Liver (tissue), 9 donors: ENCODE results near the gene PWWP2A. TPM values are rescaled to one million over a fixed set of nuclear protein-coding genes. Genes with fewer than 3 reads are reported as not detected.
A peak's percentile ranks its signal among the peaks of the same experiment; 100 is the strongest.
"Not testable (repeated sequence)": the region's sequence is repeated elsewhere in the genome, so short reads cannot be mapped to it uniquely, and the experiment has no call there.

ENCODE experiments used
- DNase-seq: peaks from one replicate; pipeline ENCODE4 v3.0.0-alpha.2; 2017; ENCODE audit warnings: low spot score
- H3K27ac ChIP-seq, 2 donors: one replicate each; pipeline ENCODE4 v1.7.0; 2013; ENCODE audit warnings: inconsistent platforms in 2 of 2, low read length in 2 of 2, control low read depth in 1 of 2, low read depth in 1 of 2, mild to moderate bottlenecking in 1 of 2
- H3K27me3 ChIP-seq, 4 donors: one replicate each; pipeline versions ENCODE4 v1.6.1 to v1.7.0; 2013; ENCODE audit warnings: low read length in 3 of 4, inconsistent platforms in 1 of 4, mild to moderate bottlenecking in 1 of 4, moderate library complexity in 1 of 4; ENCODE audit not compliant: control insufficient read depth in 4 of 4, insufficient read depth in 4 of 4
- H3K36me3 ChIP-seq, 4 donors: one replicate each; pipeline versions ENCODE4 v1.6.1 to v1.7.0; 2013; ENCODE audit warnings: low read length in 3 of 4, mild to moderate bottlenecking in 3 of 4, low read depth in 1 of 4, moderate library complexity in 1 of 4; ENCODE audit not compliant: control insufficient read depth in 4 of 4, insufficient read depth in 3 of 4
- H3K4me1 ChIP-seq, 4 donors: one replicate each; pipeline versions ENCODE4 v1.6.1 to v1.7.0; 2013; ENCODE audit warnings: low read length in 3 of 4, mild to moderate bottlenecking in 3 of 4, moderate library complexity in 1 of 4; ENCODE audit not compliant: control insufficient read depth in 4 of 4, insufficient read depth in 4 of 4
- H3K4me3 ChIP-seq, 3 donors: one replicate each; pipeline versions ENCODE4 v1.6.1 to v1.7.0; 2013; ENCODE audit warnings: low read length in 3 of 3, control low read depth in 1 of 3, low read depth in 1 of 3, mild to moderate bottlenecking in 1 of 3
- H3K9ac ChIP-seq, 2 donors: one replicate each; pipeline ENCODE4 v1.7.0; 2013; ENCODE audit warnings: low read length in 2 of 2, mild to moderate bottlenecking in 2 of 2, moderate library complexity in 2 of 2, control low read depth in 1 of 2, low read depth in 1 of 2
- H3K9me3 ChIP-seq, 4 donors: one replicate each; pipeline versions ENCODE4 v1.6.1 to v1.7.0; 2013; ENCODE audit warnings: low read length in 3 of 4; ENCODE audit not compliant: control insufficient read depth in 4 of 4
- FOXA1 ChIP-seq: IDR thresholded peaks from 2 replicates; pipeline ENCODE4 v1.6.1; 2016; ENCODE audit warnings: antibody characterized with exemption
- FOXA2 ChIP-seq: IDR thresholded peaks from 2 replicates; pipeline ENCODE4 v1.6.1; 2016; ENCODE audit warnings: antibody characterized with exemption
- GABPA ChIP-seq, 2 donors: IDR thresholded peaks in 1 of 2; conservative IDR thresholded peaks in 1 of 2; 2 replicates each; pipeline ENCODE4 v1.6.1; 2016; ENCODE audit warnings: antibody characterized with exemption in 2 of 2, mild to moderate bottlenecking in 1 of 2, moderate library complexity in 1 of 2
- HNF4A ChIP-seq, 2 donors: conservative IDR thresholded peaks; 2 replicates each; pipeline ENCODE4 v1.6.1; 2016; ENCODE audit warnings: antibody characterized with exemption in 2 of 2, mild to moderate bottlenecking in 2 of 2
- JUND ChIP-seq, 2 donors: IDR thresholded peaks; 2 replicates each; pipeline ENCODE4 v1.6.1; 2016; ENCODE audit warnings: antibody characterized with exemption in 2 of 2
- NR2F2 ChIP-seq: IDR thresholded peaks from 2 replicates; pipeline ENCODE4 v1.6.1; 2016; ENCODE audit warnings: antibody characterized with exemption
- SP1 ChIP-seq: IDR thresholded peaks from 2 replicates; pipeline ENCODE4 v1.6.1; 2018; ENCODE audit warnings: antibody characterized with exemption, mild to moderate bottlenecking
- whole genome bisulfite sequencing: extraction: QIAGEN DNeasy Blood & Tissue Kit; methylation state at CpG from one replicate; pipeline ENCODE4 v1.1.7; 2013; 5-methylcytosine and 5-hydroxymethylcytosine counted together
- polyA plus RNA-seq, 2 donors: library from polyadenylated mRNA; stranded (reverse) in 1 of 2; unstranded in 1 of 2; fragments of 200-250 nt in 1 of 2; fragments of >200 nt in 1 of 2; fragmentation: Nextera tagmentation in 1 of 2; extraction: Ambion mirVana in 1 of 2; gene quantifications; one replicate each; pipeline versions ENCODE4 v1.2.1 to v1.2.3, GENCODE V29; 2013 to 2015
- total RNA-seq, 2 donors: library from RNA; depleted of rRNA; stranded (reverse); fragments of >200 nt; gene quantifications; one replicate each; pipeline ENCODE4 v1.2.3, GENCODE V29; 2014
- TF ChIP-seq, protein P1 (sequence below): fragments of 150-350 bp; IDR thresholded peaks from 2 replicates; pipeline ENCODE4 v1.5.1; 2017; ENCODE audit warnings: improper control_type of control experiment, low read depth, low read length; ENCODE audit not compliant: missing input control
- TF ChIP-seq, protein P2 (sequence below): IDR thresholded peaks from 2 replicates; pipeline ENCODE4 v1.6.1; 2016; ENCODE audit warnings: antibody characterized with exemption
- TF ChIP-seq, protein P3 (sequence below): IDR thresholded peaks from 2 replicates; pipeline ENCODE4 v1.6.1; 2016; ENCODE audit warnings: antibody characterized with exemption, mild to moderate bottlenecking
- donor health status: healthy.
- donor health status: healthy.
- donor health status: healthy.
- donor health status: healthy.
- donor health status: healthy.

PWWP2A gene
- total and polyA plus RNA-seq, 4 donors, result 4.8 to 14.6 (median 8.2) TPM

DNA sequence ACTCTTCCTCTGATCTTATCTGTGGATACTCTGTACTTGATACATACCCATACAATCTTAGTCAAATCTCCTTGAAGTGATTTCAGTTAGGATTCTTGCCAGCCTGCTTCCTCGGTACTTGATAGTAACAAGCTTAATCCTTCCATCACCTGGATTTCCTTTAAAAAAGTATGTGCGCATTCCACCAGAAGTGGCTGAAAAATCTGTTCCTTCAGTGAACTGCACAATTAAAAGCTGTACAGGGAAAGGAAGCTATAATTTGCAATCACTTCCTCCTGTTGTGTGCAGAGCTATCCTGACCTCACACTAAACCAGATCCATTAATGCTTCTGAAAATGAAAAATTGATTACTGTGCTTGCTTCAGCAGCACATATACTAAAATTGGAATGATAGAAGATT, 47.3 kb downstream of the PWWP2A start:
- H3K4me3 ChIP-seq, result no peak overlapping the region
- no peak for DNase-seq
- no peaks in the 10 kb centered on the region for H3K27me3 ChIP-seq
- TF ChIP-seq HNF4A (conservative IDR thresholded peaks at IDR 0.05) (no peak), SP1 (no peak), NR2F2 (no peak), FOXA2 (no peak)
- TF ChIP-seq, protein P1, sequence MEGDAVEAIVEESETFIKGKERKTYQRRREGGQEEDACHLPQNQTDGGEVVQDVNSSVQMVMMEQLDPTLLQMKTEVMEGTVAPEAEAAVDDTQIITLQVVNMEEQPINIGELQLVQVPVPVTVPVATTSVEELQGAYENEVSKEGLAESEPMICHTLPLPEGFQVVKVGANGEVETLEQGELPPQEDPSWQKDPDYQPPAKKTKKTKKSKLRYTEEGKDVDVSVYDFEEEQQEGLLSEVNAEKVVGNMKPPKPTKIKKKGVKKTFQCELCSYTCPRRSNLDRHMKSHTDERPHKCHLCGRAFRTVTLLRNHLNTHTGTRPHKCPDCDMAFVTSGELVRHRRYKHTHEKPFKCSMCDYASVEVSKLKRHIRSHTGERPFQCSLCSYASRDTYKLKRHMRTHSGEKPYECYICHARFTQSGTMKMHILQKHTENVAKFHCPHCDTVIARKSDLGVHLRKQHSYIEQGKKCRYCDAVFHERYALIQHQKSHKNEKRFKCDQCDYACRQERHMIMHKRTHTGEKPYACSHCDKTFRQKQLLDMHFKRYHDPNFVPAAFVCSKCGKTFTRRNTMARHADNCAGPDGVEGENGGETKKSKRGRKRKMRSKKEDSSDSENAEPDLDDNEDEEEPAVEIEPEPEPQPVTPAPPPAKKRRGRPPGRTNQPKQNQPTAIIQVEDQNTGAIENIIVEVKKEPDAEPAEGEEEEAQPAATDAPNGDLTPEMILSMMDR, result no peak
- TF ChIP-seq, protein P2, sequence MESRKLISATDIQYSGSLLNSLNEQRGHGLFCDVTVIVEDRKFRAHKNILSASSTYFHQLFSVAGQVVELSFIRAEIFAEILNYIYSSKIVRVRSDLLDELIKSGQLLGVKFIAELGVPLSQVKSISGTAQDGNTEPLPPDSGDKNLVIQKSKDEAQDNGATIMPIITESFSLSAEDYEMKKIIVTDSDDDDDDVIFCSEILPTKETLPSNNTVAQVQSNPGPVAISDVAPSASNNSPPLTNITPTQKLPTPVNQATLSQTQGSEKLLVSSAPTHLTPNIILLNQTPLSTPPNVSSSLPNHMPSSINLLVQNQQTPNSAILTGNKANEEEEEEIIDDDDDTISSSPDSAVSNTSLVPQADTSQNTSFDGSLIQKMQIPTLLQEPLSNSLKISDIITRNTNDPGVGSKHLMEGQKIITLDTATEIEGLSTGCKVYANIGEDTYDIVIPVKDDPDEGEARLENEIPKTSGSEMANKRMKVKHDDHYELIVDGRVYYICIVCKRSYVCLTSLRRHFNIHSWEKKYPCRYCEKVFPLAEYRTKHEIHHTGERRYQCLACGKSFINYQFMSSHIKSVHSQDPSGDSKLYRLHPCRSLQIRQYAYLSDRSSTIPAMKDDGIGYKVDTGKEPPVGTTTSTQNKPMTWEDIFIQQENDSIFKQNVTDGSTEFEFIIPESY, result no peak
- no peak overlapping the region for H3K9ac ChIP-seq
- no peaks in the 10 kb centered on the region for H3K4me1 ChIP-seq
- H3K36me3 ChIP-seq, result peaks cover 0 to 2% (median 2%) of the 10 kb centered on the region in 4 donors
- WGBS, result 70% methylated on average over 2 of the region's 2 CpGs
- H3K9me3 ChIP-seq, result no peaks in the 10 kb centered on the region
- no peak overlapping the region for H3K27ac ChIP-seq

DNA sequence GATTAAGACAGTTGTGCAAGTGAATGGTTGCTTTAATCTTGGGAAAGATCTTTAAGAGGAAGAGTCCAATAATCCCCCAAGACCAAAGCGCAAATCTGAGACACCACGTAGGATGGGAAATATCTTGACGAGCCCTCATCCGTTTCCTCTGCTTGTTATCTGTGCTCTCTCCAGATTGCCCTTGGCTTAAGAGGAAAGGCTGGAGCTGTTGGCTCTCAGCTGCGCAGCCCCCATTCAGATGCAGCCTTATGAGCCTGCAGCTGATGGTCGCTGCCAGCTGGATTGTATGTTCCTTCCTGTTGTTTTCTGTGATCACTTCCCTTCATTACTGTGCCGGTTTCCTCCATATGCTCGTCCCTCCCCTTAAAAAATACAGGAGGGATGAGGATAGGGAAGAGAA, 47.7 kb downstream of the PWWP2A start:
- H3K9ac ChIP-seq, result no peak overlapping the region
- H3K27ac ChIP-seq, result no peak overlapping the region
- H3K4me1 ChIP-seq, result no peaks in the 10 kb centered on the region
- no peak for TF ChIP-seq JUND (IDR thresholded peaks at IDR 0.05)
- peak; percentile 46 to 59 for TF ChIP-seq GABPA (IDR thresholded peaks at IDR 0.05 in 1 of 2, conservative IDR thresholded peaks at IDR 0.05 in 1 of 2)
- no peak for TF ChIP-seq FOXA1
- no peak overlapping the region for H3K4me3 ChIP-seq
- 64% methylated on average over 8 of the region's 8 CpGs for WGBS
- H3K36me3 ChIP-seq, result peaks cover 0 to 2% (median 2%) of the 10 kb centered on the region in 4 donors
- no peaks in the 10 kb centered on the region for H3K9me3 ChIP-seq
- no peaks in the 10 kb centered on the region for H3K27me3 ChIP-seq
- no peak for DNase-seq

DNA sequence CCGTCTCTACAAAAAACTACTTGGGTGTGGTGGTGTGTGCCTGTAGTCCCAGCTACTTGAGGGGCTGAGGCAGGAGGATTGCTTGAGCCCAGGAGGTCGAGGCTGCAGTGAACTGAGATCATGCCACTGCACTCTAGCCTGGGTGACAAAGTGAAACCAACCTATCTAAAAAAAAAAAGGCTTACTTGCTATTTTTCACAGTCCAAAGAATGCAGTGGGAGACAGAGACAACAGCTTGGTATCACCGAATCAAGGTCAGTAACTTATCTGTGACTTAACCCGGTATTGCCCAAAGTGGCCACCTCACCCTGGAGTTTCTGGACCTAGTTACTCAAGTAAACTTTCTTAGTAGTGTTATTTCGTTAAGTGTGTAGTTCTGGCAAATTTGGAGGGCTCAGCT, 50.1 kb downstream of the PWWP2A start:
- 84% methylated on average over 5 of the region's 5 CpGs for WGBS
- peaks cover 2 to 10% (median 4%) of the 10 kb centered on the region in 4 donors for H3K4me1 ChIP-seq
- not testable (repeated sequence) for H3K27ac ChIP-seq, H3K36me3 ChIP-seq, H3K27me3 ChIP-seq, H3K9ac ChIP-seq, H3K9me3 ChIP-seq, H3K4me3 ChIP-seq, DNase-seq

DNA sequence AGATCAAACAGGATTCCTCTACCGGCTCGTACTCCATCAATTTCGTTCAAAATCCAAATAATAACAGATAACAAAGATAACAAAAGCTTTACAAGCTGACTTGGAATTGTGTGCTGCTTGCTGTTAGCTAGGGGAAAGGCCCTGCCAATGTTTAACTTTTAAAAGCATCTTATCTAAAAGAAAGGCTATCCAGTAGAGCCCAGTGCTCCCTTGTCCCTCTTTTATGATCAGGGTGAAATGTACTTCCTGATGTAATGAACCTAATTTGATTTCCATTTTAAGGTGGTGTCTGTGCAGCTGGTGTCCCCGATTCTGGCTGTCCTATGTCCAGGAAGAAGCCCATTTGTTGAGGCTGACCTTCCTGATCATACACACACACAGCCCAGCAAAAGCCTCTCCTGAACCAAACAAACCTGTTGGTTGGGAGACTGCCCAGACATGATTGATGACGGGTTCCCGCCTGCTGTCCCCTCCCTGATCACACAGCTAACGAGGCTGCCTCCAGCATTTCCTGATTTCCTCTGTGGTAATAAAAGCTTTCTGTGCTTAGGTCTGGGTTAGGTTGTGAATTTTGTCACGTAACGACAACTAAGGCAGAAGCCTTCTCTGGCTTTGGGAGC, 54.1 kb downstream of the PWWP2A start:
- DNase-seq, result no peak
- Histone ChIP-seq H3K4me3 (no peak overlapping the region), H3K4me1 (peaks cover 2 to 14% (median 7%) of the 10 kb centered on the region in 4 donors), H3K27ac (peak overlapping the region in 1 of 2 donors; percentile 84), H3K9me3 (no peaks in the 10 kb centered on the region), H3K27me3 (no peaks in the 10 kb centered on the region), H3K9ac (no peak overlapping the region), H3K36me3 (peaks cover 5 to 11% (median 8%) of the 10 kb centered on the region in 4 donors)
- TF ChIP-seq, protein P3, sequence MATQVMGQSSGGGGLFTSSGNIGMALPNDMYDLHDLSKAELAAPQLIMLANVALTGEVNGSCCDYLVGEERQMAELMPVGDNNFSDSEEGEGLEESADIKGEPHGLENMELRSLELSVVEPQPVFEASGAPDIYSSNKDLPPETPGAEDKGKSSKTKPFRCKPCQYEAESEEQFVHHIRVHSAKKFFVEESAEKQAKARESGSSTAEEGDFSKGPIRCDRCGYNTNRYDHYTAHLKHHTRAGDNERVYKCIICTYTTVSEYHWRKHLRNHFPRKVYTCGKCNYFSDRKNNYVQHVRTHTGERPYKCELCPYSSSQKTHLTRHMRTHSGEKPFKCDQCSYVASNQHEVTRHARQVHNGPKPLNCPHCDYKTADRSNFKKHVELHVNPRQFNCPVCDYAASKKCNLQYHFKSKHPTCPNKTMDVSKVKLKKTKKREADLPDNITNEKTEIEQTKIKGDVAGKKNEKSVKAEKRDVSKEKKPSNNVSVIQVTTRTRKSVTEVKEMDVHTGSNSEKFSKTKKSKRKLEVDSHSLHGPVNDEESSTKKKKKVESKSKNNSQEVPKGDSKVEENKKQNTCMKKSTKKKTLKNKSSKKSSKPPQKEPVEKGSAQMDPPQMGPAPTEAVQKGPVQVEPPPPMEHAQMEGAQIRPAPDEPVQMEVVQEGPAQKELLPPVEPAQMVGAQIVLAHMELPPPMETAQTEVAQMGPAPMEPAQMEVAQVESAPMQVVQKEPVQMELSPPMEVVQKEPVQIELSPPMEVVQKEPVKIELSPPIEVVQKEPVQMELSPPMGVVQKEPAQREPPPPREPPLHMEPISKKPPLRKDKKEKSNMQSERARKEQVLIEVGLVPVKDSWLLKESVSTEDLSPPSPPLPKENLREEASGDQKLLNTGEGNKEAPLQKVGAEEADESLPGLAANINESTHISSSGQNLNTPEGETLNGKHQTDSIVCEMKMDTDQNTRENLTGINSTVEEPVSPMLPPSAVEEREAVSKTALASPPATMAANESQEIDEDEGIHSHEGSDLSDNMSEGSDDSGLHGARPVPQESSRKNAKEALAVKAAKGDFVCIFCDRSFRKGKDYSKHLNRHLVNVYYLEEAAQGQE, result no peak
- peak; percentile 32 for TF ChIP-seq SP1
- 63% methylated on average over 9 of the region's 9 CpGs for WGBS
